ENCODE results near the gene MAJIN. TPM values are rescaled to one million over a fixed set of nuclear protein-coding genes. Genes with fewer than 3 reads are reported as not detected.
A peak's percentile ranks its signal among the peaks of the same experiment; 100 is the strongest.

MAJIN gene
- total RNA-seq, 1 donor from 2014 or later = not detected

- Mint-ChIP-seq H3K4me3 (ENCODE audit: unreplicated experiment) (no peak overlapping the region), H3K4me1 (ENCODE audit: low read depth) (peaks cover 15% of the 10 kb centered on the region), H3K27me3 (ENCODE audit: low read depth) (no peaks in the 10 kb centered on the region), H3K9me3 (ENCODE audit: low read depth) (no peaks in the 10 kb centered on the region), H3K36me3 (ENCODE audit: low read depth) (peaks cover 13% of the 10 kb centered on the region), H3K27ac (ENCODE audit: unreplicated experiment) (peak overlapping the region; percentile 50)
- no peak for DNase-seq (ENCODE audit: low spot score)
- no peak for TF ChIP-seq CTCF (IDR thresholded peaks at IDR 0.05)
Measured at GRCh38 chr11:65016705-65017104, 44.8 kb upstream of the MAJIN start.

- peaks cover 15% of the 10 kb centered on the region for H3K4me1 Mint-ChIP-seq (ENCODE audit: low read depth)
- DNase-seq (ENCODE audit: low spot score) = no peak
- TF ChIP-seq CTCF (IDR thresholded peaks at IDR 0.05) = no peak
- H3K36me3 Mint-ChIP-seq (ENCODE audit: low read depth) = peaks cover 11% of the 10 kb centered on the region
- H3K27ac Mint-ChIP-seq (ENCODE audit: unreplicated experiment) = peak overlapping the region; percentile 88
- H3K4me3 Mint-ChIP-seq (ENCODE audit: unreplicated experiment) = peak overlapping the region; percentile 79
- no peaks in the 10 kb centered on the region for H3K27me3 Mint-ChIP-seq (ENCODE audit: low read depth)
- no peaks in the 10 kb centered on the region for H3K9me3 Mint-ChIP-seq (ENCODE audit: low read depth)
Measured at GRCh38 chr11:65014726-65015227, 42.9 kb upstream of the MAJIN start.

- peak; percentile 84 for TF ChIP-seq CTCF (IDR thresholded peaks at IDR 0.05)
- no peak for DNase-seq (ENCODE audit: low spot score)
- H3K9me3 Mint-ChIP-seq (ENCODE audit: low read depth) = no peaks in the 10 kb centered on the region
- H3K4me3 Mint-ChIP-seq (ENCODE audit: unreplicated experiment) = peak within 1 kb of the TSS; percentile 82
- peaks cover 8% of the 10 kb centered on the region for H3K36me3 Mint-ChIP-seq (ENCODE audit: low read depth)
- H3K27me3 Mint-ChIP-seq (ENCODE audit: low read depth) = no peaks in the 10 kb centered on the region
- peaks cover 15% of the 10 kb centered on the region for H3K4me1 Mint-ChIP-seq (ENCODE audit: low read depth)
- peak within 1 kb of the TSS; percentile 97 for H3K27ac Mint-ChIP-seq (ENCODE audit: unreplicated experiment)
Measured at GRCh38 chr11:65013888-65014725, 42.2 kb upstream of the MAJIN start, which contains the start of gene ARL2. ARL2 (plus strand) TSS chr11:65014160; CDS start chr11:65014208, 48 bp downstream.

- Mint-ChIP-seq H3K9me3 (ENCODE audit: low read depth) (no peaks in the 10 kb centered on the region), H3K4me1 (ENCODE audit: low read depth) (peaks cover 15% of the 10 kb centered on the region), H3K4me3 (ENCODE audit: unreplicated experiment) (peak overlapping the region; percentile 82), H3K27me3 (ENCODE audit: low read depth) (no peaks in the 10 kb centered on the region), H3K36me3 (ENCODE audit: low read depth) (peaks cover 8% of the 10 kb centered on the region), H3K27ac (ENCODE audit: unreplicated experiment) (peak overlapping the region; percentile 97)
- no peak for DNase-seq (ENCODE audit: low spot score)
- peak; percentile 74 for TF ChIP-seq CTCF (IDR thresholded peaks at IDR 0.05)
Measured at GRCh38 chr11:65013130-65013887, 41.4 kb upstream of the MAJIN start.

GRCh38 chr11:65008873-65009272, 37.0 kb upstream of the MAJIN start:
- no peaks in the 10 kb centered on the region for H3K36me3 Mint-ChIP-seq (ENCODE audit: low read depth)
- H3K9me3 Mint-ChIP-seq (ENCODE audit: low read depth) = no peaks in the 10 kb centered on the region
- no peaks in the 10 kb centered on the region for H3K27me3 Mint-ChIP-seq (ENCODE audit: low read depth)
- TF ChIP-seq CTCF (IDR thresholded peaks at IDR 0.05) = no peak
- no peak overlapping the region for H3K4me3 Mint-ChIP-seq (ENCODE audit: unreplicated experiment)
- DNase-seq (ENCODE audit: low spot score) = no peak
- peaks cover 15% of the 10 kb centered on the region for H3K4me1 Mint-ChIP-seq (ENCODE audit: low read depth)
- H3K27ac Mint-ChIP-seq (ENCODE audit: unreplicated experiment) = no peak overlapping the region
